ENCODE data around the gene MFSD2A. TPM values are rescaled to one million over a fixed set of nuclear protein-coding genes. Genes with fewer than 3 reads are reported as not detected.

The MFSD2A gene
- total RNA-seq, 1 experiment from 2014 or later: 8.0 TPM

GRCh38 chr1:39969048-39969447 lies 14.1 kb downstream of the MFSD2A start (continued):
- TF ChIP-seq ZBTB33 (IDR thresholded peaks at IDR 0.05; ENCODE audit: extremely low read depth, insufficient replicate concordance, low read length): no peak
- TF ChIP-seq ELF1 (IDR thresholded peaks at IDR 0.05; ENCODE audit: borderline replicate concordance, low read depth): no peak
- no peak for TF ChIP-seq POLR2A (IDR thresholded peaks at IDR 0.05; ENCODE audit: borderline replicate concordance, extremely low read depth, insufficient read depth, insufficient read length)
- TF ChIP-seq MAX (IDR thresholded peaks at IDR 0.05): no peak
- TF ChIP-seq SRF (IDR thresholded peaks at IDR 0.05; ENCODE audit: low read depth): no peak
- no peak for TF ChIP-seq ZNF274 (IDR thresholded peaks at IDR 0.05; ENCODE audit: low read depth, low read length)

GRCh38 chr1:39969531-39970270 lies 14.8 kb downstream of the MFSD2A start:
- H3K4me2 ChIP-seq (ENCODE audit: low read length): no peak overlapping the region
- no peaks in the 10 kb centered on the region for H3K4me1 ChIP-seq (ENCODE audit: control insufficient read depth in 1 of 2, insufficient read depth in 2 of 2, low read length in 2 of 2)
- H3K9me3 ChIP-seq (ENCODE audit: control insufficient read depth in 1 of 2, insufficient read depth in 1 of 2, low read depth in 1 of 2, low read length in 2 of 2): no peaks in the 10 kb centered on the region
- CTCF ChIA-PET: interaction anchor here (1.3 kb wide), 1 partner anchor 15 kb away, joined by 3 read pairs; the partner anchor contains the start of gene MFSD2A
- H3K9me2 ChIP-seq (ENCODE audit: insufficient read depth): no peaks in the 10 kb centered on the region
- no peak overlapping the region for H3K9ac ChIP-seq (ENCODE audit: low read length)
- POLR2A ChIA-PET: no interaction called here
- no peak overlapping the region for H3K4me3 ChIP-seq (replicated peaks in 1 of 2; ENCODE audit: low read depth in 1 of 2, low read length in 2 of 2)
- RAD21 ChIA-PET (ENCODE audit: low non-redundant PET in 1 of 2, low total read pairs in 2 of 2, uncharacterized antibody in 2 of 2, unreplicated experiment in 2 of 2): no interaction called here
- no peaks in the 10 kb centered on the region for H4K20me1 ChIP-seq (ENCODE audit: insufficient read depth)
- H3K27ac ChIP-seq (ENCODE audit: low read depth, low read length): no peak overlapping the region
- TF ChIP-seq CBX3 (IDR thresholded peaks at IDR 0.05; ENCODE audit: low read depth) (no peak), TCF7L2 (IDR thresholded peaks at IDR 0.05; ENCODE audit: borderline replicate concordance, extremely low read depth, insufficient read depth, insufficient read length) (no peak), JUND (IDR thresholded peaks at IDR 0.05) (no peak), SIN3A (IDR thresholded peaks at IDR 0.05; ENCODE audit: low read depth) (no peak), RAD21 (IDR thresholded peaks at IDR 0.05; ENCODE audit: low read depth) (no peak), EGR1 (IDR thresholded peaks at IDR 0.05; ENCODE audit: low read depth) (no peak), SRF (IDR thresholded peaks at IDR 0.05; ENCODE audit: low read depth) (no peak), CEBPB (IDR thresholded peaks at IDR 0.05; ENCODE audit: low read depth) (no peak), FOSL1 (IDR thresholded peaks at IDR 0.05; ENCODE audit: low read depth) (no peak), REST (IDR thresholded peaks at IDR 0.05; ENCODE audit: low read depth) (no peak), ELF1 (IDR thresholded peaks at IDR 0.05; ENCODE audit: borderline replicate concordance, low read depth) (no peak), YY1 (IDR thresholded peaks at IDR 0.05; ENCODE audit: extremely low read depth, insufficient replicate concordance, low read depth, low read length) (no peak), EZH2 (IDR thresholded peaks at IDR 0.05) (no peak), ZNF274 (IDR thresholded peaks at IDR 0.05; ENCODE audit: low read depth, low read length) (no peak), POLR2AphosphoS5 (IDR thresholded peaks at IDR 0.05; ENCODE audit: low read depth, low read length) (no peak)
- DNase-seq (ENCODE audit: low read depth, low spot score): no peak
- H2AFZ ChIP-seq (ENCODE audit: low read depth, low read length, poor library complexity, severe bottlenecking): no peak overlapping the region
- no peaks in the 10 kb centered on the region for H3K79me2 ChIP-seq (ENCODE audit: insufficient read depth, low read length)
- no TSS peak for BruUV-seq (replicated peaks)
- 0 out of 4 replicates have a peak, but pooled peaks cover 0 to 4% of the 10 kb centered on the region in 2 experiments for H3K36me3 ChIP-seq (ENCODE audit: control insufficient read depth in 1 of 2, insufficient read depth in 2 of 2, low read length in 2 of 2)
- intact Hi-C loops (cut with micrococcal nuclease): loop anchor here (5.0 kb wide), 1 partner anchor 267 kb away; no protein-coding TSS in a partner anchor
- no peak for ATAC-seq
- no peaks in the 10 kb centered on the region for H3K27me3 ChIP-seq (ENCODE audit: insufficient read depth, low read length)
